22Rv1 (cell line): ENCODE data around the gene CYP27B1.

ENCODE experiments used
- CTCF ChIP-seq: fragments of 450-650 bp; IDR thresholded peaks from 2 replicates; pipeline ENCODE4 v1.5.1; 2017; ENCODE audit warnings: mild to moderate bottlenecking
- ZFX ChIP-seq: fragments of 450-650 bp; IDR thresholded peaks from 2 replicates; pipeline ENCODE4 v1.6.1; 2017; ENCODE audit warnings: antibody characterized with exemption, borderline replicate concordance

DNA sequence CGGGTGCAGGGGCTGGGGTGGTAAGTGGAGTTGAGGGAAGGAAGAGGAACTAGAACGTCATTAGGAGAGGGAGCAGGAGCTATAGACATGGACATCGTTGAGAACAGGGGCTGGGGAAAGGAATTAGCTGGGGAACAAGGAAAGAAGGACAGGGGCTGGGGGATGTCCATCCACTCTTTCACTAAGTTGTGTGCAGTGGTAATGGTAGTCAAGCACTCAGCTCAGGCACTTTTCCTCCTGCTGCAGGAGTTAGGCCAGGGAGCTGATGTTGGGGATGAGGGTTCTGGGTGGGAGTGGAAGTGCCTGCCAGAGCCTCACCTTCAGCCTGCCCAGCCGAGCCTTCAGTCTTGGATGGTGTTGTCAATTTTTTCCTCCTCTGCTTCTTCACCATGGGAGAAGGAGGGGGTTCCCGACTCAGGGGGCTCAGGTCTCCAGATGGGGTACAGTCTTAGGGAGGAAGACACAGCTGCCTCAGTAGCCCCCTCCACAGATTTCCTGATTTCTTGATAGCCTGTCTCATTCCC lies 37.5 kb downstream of the CYP27B1 start:
- TF ChIP-seq CTCF, result no peak
- no peak for TF ChIP-seq ZFX
